PC-9 (cell line): Measurements from ENCODE around the gene LEKR1. TPM values are rescaled to one million over a fixed set of nuclear protein-coding genes. Genes with fewer than 3 reads are reported as not detected.

Experiments
- BruUV-seq: library from RNA; stranded (reverse); fragments of 400-500 nt; replicated peaks from 2 replicates; lab custom pipeline; 2021; lab: Mats Ljungman, UMichigan
- CTCF ChIA-PET: fragments of 300-600 bp; sonication (Branson Sonifier 250); formaldehyde crosslinking; loops from one replicate; lab custom pipeline; 2022; ENCODE audit warnings: antibody characterized with exemption; lab: Charles Lee
- POLR2A ChIA-PET: fragments of 300-600 bp; sonication (Branson Sonifier 250); formaldehyde crosslinking; loops from one replicate; lab custom pipeline; 2022; ENCODE audit warnings: antibody characterized with exemption; ENCODE audit not compliant: unreplicated experiment; lab: Charles Lee
- DNase-seq, 2 experiments: peaks; one replicate each; pipeline versions ENCODE4 v3.0.0 to v3.0.0-alpha.2; 2015 to 2022; ENCODE audit warnings: mixed read lengths in 1 of 2
- H2AFZ ChIP-seq: fragments of 200-600 bp; sonication (generic); 2 replicates; pipeline ENCODE4 v1.8.1; 2017; ENCODE audit warnings: antibody characterized with exemption
- H3F3A ChIP-seq: fragments of 200-600 bp; sonication (generic); 2 replicates; pipeline ENCODE4 v1.8.1; 2017; ENCODE audit warnings: antibody characterized with exemption, mild to moderate bottlenecking, low read depth; ENCODE audit not compliant: insufficient read depth
- H3K27ac ChIP-seq: fragments of 200-600 bp; sonication (generic); 2 replicates; pipeline ENCODE4 v1.6.1; 2016; ENCODE audit warnings: mixed run types
- H3K27me3 ChIP-seq: fragments of 200-600 bp; sonication (generic); 2 replicates; pipeline ENCODE4 v1.6.1; 2016; ENCODE audit warnings: low read depth, mixed run types; ENCODE audit not compliant: insufficient read depth
- H3K36me3 ChIP-seq: fragments of 200-600 bp; sonication (generic); 2 replicates; pipeline ENCODE4 v1.6.1; 2016; ENCODE audit warnings: low read depth, mixed run types
- H3K4me1 ChIP-seq: fragments of 200-600 bp; sonication (generic); replicated peaks from 2 replicates; pipeline ENCODE4 v1.6.1; 2016; ENCODE audit warnings: mixed run types; ENCODE audit not compliant: insufficient read depth
- H3K4me2 ChIP-seq: fragments of 200-600 bp; sonication (generic); 2 replicates; pipeline ENCODE4 v1.6.1; 2017; ENCODE audit warnings: mixed run types
- H3K4me3 ChIP-seq: fragments of 200-600 bp; sonication (generic); 2 replicates; pipeline ENCODE4 v1.6.1; 2016; ENCODE audit warnings: mixed run types
- H3K79me2 ChIP-seq: fragments of 200-600 bp; sonication (generic); 2 replicates; pipeline ENCODE4 v1.6.1; 2017; ENCODE audit warnings: low read depth, mixed run types
- H3K9me2 ChIP-seq: fragments of 200-600 bp; sonication (generic); 2 replicates; pipeline ENCODE4 v1.8.1; 2017; ENCODE audit warnings: mild to moderate bottlenecking; ENCODE audit not compliant: insufficient read depth
- H3K9me3 ChIP-seq: fragments of 200-600 bp; sonication (generic); 2 replicates; pipeline ENCODE4 v1.8.1; 2016; ENCODE audit warnings: low read depth; ENCODE audit not compliant: insufficient read depth
- H4K20me1 ChIP-seq: fragments of 200-600 bp; sonication (generic); 2 replicates; pipeline ENCODE4 v1.8.1; 2017; ENCODE audit not compliant: insufficient read depth
- EZH2 ChIP-seq: fragments of 200-600 bp; sonication (generic); IDR thresholded peaks from 2 replicates; pipeline ENCODE4 v1.8.0; 2017; ENCODE audit warnings: antibody characterized with exemption, low read depth
- intact Hi-C: fragments of 100-400 bp; cut with micrococcal nuclease; formaldehyde crosslinking; loops from one replicate; pipeline ENCODE4 v1.10.0; 2022; ENCODE audit not compliant: unreplicated experiment
- total RNA-seq: library from RNA; stranded (reverse); gene quantifications from 2 replicates; pipeline ENCODE4 v1.2.3, GENCODE V29; 2021
- TF ChIP-seq, protein P1 (sequence below): fragments of 200-600 bp; sonication (generic); conservative IDR thresholded peaks from 2 replicates; pipeline ENCODE4 v1.6.1; 2017; ENCODE audit warnings: mixed run types, antibody characterized with exemption, mild to moderate bottlenecking, moderate library complexity

Gene LEKR1
- total RNA-seq, 1 experiment from 2014 or later: 3.9 TPM

DNA sequence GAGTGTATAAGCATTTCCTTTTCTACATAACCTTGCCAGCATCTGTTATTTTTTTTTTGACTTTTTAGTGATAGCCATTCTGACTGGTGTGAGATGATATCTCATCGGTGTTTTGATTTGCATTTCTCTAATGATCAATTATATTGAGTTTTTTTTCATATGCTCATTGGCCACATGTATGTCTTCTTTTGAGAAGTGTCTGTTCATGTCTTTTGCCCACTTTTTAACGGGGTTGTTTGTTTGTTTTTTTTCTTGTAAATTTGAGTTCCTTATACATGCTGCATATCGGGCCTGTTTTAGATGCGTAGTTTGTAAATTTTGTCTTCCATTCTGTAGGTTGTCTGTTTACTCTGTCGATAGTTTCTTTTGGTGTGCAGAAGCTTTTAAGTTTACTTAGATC, 89.2 kb downstream of the LEKR1 start:
- Histone ChIP-seq H3K27me3 (no peaks in the 10 kb centered on the region), H4K20me1 (no peaks in the 10 kb centered on the region)

DNA sequence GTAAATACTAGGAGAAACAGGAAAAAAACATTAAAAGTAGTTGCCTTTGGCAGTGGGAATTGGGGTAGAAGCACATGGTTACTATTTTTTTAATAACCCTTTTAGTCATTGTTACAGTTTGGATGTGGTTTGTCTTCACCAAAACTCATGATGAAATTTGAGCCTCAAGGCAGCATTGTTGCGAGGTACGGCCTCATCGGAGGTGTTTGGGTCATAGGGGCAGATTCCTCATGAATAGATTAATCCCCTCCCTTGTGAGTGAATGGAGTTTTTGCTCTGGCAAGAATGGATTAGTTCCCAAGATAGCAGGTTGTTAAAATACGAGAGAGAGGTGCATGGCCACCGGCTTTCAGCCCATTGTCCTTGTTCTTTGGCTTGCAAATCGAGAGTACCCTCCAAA, 92.6 kb downstream of the LEKR1 start:
- H3K36me3 ChIP-seq: no peaks in the 10 kb centered on the region
- no peaks in the 10 kb centered on the region for H3K4me1 ChIP-seq
- intact Hi-C loops: loop anchor here (10.0 kb wide), 1 partner anchor 216 kb away; no protein-coding TSS in a partner anchor
- no TSS peak for BruUV-seq
- H3K4me3 ChIP-seq: no peak overlapping the region
- POLR2A ChIA-PET: no interaction called here
- H4K20me1 ChIP-seq: no peaks in the 10 kb centered on the region
- no peak for DNase-seq
- H2AFZ ChIP-seq: no peak overlapping the region
- H3F3A ChIP-seq: no peaks in the 10 kb centered on the region
- TF ChIP-seq, protein P1, sequence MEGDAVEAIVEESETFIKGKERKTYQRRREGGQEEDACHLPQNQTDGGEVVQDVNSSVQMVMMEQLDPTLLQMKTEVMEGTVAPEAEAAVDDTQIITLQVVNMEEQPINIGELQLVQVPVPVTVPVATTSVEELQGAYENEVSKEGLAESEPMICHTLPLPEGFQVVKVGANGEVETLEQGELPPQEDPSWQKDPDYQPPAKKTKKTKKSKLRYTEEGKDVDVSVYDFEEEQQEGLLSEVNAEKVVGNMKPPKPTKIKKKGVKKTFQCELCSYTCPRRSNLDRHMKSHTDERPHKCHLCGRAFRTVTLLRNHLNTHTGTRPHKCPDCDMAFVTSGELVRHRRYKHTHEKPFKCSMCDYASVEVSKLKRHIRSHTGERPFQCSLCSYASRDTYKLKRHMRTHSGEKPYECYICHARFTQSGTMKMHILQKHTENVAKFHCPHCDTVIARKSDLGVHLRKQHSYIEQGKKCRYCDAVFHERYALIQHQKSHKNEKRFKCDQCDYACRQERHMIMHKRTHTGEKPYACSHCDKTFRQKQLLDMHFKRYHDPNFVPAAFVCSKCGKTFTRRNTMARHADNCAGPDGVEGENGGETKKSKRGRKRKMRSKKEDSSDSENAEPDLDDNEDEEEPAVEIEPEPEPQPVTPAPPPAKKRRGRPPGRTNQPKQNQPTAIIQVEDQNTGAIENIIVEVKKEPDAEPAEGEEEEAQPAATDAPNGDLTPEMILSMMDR: no peak
- no peak for TF ChIP-seq EZH2
- H3K9me2 ChIP-seq: no peaks in the 10 kb centered on the region
- no peaks in the 10 kb centered on the region for H3K9me3 ChIP-seq
- H3K27ac ChIP-seq: no peak overlapping the region
- CTCF ChIA-PET: no interaction called here
- H3K79me2 ChIP-seq: no peaks in the 10 kb centered on the region
- no peak overlapping the region for H3K4me2 ChIP-seq
- H3K27me3 ChIP-seq: no peaks in the 10 kb centered on the region

More for the DNA sequence above, 89.2 kb downstream of the LEKR1 start:
- H3K4me3 ChIP-seq: no peak overlapping the region
- TF ChIP-seq, protein P1: no peak
- TF ChIP-seq EZH2: no peak
- H3K27ac ChIP-seq: no peak overlapping the region
- no peaks in the 10 kb centered on the region for H3K79me2 ChIP-seq
- no peaks in the 10 kb centered on the region for H3F3A ChIP-seq
- H3K9me3 ChIP-seq: no peaks in the 10 kb centered on the region
- intact Hi-C loops: loop anchor here (10.0 kb wide), 1 partner anchor 219 kb away; no protein-coding TSS in a partner anchor
- no peaks in the 10 kb centered on the region for H3K36me3 ChIP-seq
- ChIA-PET CTCF (no interaction called here), POLR2A (no interaction called here)
- no peak for DNase-seq
- no peaks in the 10 kb centered on the region for H3K9me2 ChIP-seq
- no peak overlapping the region for H2AFZ ChIP-seq
- H3K4me2 ChIP-seq: no peak overlapping the region
- no TSS peak for BruUV-seq
- no peaks in the 10 kb centered on the region for H3K4me1 ChIP-seq

DNA sequence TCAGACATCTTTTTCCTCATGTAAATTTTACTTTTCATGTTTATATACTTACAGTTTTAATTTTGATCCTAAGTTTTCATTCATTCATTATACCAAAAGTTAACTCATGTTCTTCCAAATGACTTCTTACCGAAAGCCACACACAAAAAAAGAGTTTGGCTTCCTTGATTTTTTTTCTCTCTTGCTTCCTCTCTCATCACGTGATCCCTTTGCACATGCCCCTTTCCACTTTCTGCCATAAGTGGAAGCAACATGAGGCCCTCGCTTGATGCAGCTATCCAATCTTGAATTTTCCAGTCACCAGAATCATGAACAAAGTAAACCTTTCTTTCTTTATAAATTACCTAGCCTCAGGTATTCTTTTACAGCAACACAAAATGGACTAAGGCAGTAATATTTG, 93.7 kb downstream of the LEKR1 start:
- Histone ChIP-seq H3K79me2 (no peaks in the 10 kb centered on the region), H3K4me1 (no peaks in the 10 kb centered on the region), H3K4me2 (no peak overlapping the region), H3K27ac (no peak overlapping the region), H3F3A (no peaks in the 10 kb centered on the region), H2AFZ (no peak overlapping the region), H4K20me1 (no peaks in the 10 kb centered on the region), H3K9me2 (no peaks in the 10 kb centered on the region), H3K36me3 (no peaks in the 10 kb centered on the region), H3K4me3 (no peak overlapping the region), H3K27me3 (no peaks in the 10 kb centered on the region), H3K9me3 (no peaks in the 10 kb centered on the region)
- no peak for TF ChIP-seq EZH2
- TF ChIP-seq, protein P1: no peak
- BruUV-seq: no TSS peak
- POLR2A ChIA-PET: no interaction called here
- CTCF ChIA-PET: no interaction called here
- intact Hi-C loops: loop anchor here (10.0 kb wide), 1 partner anchor 215 kb away; no protein-coding TSS in a partner anchor
- no peak for DNase-seq
